ENCODE results near the gene AP1G2.
"Not testable (repeated sequence)": the region's sequence is repeated elsewhere in the genome, so short reads cannot be mapped to it uniquely, and the experiment has no call there.

Gene AP1G2

GRCh38 chr14:23567186-23568020 is at the start of gene AP1G2:
Gene AP1G2 (minus strand): TSS chr14:23567791. CDS start chr14:23567314, 477 bp downstream.
- peak; percentile 85 for DNase-seq

- DNase-seq: no peak
Observed at GRCh38 chr14:23615856-23616255, 48.3 kb upstream of the AP1G2 start.

DNA sequence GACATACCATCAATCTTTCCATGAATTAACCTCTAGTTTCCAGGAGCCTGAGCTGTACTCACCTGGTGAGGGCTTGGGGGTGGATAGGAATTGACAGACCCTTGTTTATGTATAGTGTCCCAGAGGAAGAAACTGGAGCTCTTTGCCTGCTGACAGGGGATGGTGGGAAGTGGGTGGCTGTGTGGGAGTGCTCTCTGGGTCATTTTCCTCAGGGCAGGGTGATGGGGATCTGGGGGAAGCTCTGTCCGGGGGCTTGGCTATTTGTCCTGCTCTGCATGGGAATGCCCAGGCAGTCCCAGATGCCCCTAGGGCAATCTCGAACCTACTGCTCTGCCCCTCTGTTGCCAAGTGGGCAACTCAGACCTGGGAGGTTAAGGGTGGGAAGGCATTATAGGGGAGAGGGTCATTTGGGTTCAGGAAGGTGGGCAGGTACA is 46.8 kb upstream of the AP1G2 start:
- DNase-seq: no peak

GRCh38 chr14:23613242-23614070 is 45.9 kb upstream of the AP1G2 start:
- DNase-seq: no peak

- no peak for DNase-seq
Observed at GRCh38 chr14:23612802-23613201, 45.2 kb upstream of the AP1G2 start.

DNA sequence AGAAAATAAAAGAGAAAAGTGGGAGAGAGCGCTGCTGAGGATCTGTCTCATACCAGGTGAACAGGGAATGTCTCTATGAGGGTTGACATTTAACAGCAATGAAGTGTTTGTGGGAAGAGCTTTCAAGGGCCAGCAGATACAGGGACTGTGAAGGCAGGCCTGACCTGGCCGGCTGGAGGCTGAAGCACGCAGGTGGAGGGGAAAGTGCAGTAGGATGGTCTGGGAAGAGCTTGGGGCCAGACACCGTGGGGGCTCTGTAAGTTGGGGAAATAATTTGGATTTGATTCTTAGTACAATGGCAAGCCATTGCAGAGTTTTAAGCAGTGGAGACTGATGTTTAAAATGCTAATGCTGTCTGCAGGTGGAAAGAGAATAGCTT is 44.8 kb upstream of the AP1G2 start:
- no peak for DNase-seq

DNA sequence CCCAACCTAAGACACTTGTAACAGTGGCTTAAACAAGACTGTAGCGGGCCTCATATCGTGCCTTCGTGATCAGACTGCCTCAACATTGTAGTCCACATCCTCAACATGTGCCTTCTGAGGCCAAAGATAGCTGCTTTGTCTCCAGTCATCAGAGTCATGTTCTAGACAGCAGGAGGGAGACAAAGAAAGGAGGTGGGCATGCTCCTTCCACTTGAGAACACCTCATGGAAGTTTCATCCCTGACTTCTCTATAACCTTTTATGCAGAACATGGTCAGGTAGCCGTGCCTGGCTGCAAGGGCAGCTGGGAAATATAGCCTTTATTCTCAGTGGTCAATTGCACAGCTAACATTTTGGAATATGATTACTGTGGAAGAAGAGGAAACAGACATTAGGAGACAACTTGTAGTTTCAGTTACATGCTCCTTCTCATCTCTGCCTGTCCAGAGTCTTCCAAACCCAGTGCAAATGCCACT is 43.3 kb upstream of the AP1G2 start:
- DNase-seq: no peak

DNA sequence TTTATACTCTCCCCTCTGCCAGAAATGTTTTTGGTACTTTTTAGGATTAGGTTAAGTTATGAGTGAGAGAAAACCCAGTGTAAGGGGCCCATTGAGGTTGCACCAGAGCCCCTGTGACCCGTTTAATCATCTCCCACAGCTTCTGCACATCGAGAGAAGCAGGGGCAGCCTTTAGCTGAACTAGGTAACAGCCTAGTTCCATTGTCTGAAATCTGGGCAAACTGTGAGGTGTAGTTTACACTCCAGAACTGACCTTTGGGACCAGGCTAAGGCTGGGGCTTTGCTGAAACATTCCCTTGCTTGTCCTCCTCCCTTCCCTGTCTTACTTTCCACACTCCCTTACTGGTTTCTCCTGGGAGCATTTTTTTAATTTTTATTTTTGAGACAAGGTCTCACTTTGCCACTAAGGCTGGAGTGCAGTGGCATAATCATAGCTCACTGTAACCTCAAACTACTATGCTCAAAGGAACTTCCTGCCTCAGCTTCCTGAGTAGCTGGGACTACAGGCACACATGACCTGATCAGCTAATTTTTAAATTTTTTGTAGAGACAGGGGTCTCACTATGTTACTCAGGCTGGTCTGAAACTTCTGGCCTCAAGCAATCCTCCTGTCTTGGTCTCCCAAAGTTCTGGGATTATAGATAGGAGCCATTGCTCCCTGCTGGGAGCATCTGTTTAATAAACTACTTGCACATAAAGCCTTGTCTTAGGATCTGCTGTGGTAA is 42.7 kb upstream of the AP1G2 start:
- DNase-seq: no peak

DNA sequence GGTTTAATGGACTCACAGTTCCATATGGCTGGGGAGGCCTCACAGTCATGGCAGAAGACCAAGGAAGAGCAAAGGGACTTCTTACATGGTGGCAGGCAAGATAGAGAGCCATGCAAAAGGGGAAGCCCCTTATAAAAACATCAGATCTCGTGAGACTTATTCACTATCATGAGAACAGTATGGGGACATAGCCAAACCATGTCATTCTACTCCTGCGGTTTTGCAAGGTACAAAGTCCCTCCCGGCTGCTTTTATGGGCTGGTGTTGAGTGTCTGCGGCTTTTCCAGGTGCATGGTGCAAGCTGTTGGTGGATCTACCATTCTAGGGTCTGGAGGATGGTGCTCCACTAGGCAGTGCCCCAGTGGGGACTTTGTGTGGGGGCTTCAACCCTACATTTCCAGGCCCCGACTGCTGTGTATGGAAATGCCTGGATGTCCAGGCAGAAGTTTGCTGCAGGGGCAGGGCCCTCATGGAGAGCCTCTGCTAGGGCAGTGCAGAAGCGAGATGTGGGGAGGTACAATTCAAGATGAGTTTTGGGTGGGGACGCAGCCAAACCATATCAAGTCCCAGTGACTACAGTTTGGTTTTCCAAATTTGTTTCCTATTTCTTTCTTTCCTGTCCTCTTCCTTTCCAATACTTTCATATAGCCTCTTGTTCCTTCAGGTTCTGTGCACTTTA is 42.0 kb upstream of the AP1G2 start:
- DNase-seq: not testable (repeated sequence)

DNA sequence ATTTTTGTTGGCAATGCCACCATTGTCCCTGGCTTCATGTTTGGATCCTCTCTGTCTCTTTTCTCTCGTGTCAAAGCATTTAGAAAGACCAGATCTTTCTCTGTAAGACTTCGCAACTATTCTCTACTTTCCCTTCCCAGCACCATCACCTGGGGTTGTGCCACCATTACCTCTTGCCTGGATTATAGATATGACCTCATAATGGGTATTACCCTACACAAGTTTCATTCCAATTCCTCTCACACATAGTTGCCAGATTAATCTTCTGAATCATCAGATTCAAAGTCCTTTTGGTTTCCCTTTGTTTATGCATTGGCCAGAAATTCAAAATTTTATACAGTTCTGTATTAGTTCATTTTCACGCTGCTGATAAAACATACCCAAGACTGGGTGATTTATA is 41.4 kb upstream of the AP1G2 start:
- DNase-seq: no peak

DNA sequence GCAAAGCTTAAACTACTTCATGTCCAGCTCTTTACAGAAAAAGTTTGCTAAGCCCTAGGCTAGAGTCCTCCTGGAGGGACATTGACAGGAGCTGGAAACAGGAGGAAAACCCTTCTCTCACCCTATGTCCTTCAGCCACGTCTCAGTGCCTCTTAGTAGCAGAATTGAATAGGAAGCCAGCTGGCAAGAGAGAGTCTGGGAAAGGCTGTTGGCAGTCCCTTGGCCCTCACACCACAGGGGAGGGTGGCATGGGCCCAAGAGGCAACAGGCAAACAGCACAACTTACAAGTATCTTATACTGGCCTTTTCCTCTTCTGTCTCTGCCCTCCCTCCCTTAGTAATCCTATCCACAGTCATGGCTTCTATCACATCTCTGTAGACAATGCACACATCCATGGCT is 40.9 kb upstream of the AP1G2 start:
- no peak for DNase-seq

DNA sequence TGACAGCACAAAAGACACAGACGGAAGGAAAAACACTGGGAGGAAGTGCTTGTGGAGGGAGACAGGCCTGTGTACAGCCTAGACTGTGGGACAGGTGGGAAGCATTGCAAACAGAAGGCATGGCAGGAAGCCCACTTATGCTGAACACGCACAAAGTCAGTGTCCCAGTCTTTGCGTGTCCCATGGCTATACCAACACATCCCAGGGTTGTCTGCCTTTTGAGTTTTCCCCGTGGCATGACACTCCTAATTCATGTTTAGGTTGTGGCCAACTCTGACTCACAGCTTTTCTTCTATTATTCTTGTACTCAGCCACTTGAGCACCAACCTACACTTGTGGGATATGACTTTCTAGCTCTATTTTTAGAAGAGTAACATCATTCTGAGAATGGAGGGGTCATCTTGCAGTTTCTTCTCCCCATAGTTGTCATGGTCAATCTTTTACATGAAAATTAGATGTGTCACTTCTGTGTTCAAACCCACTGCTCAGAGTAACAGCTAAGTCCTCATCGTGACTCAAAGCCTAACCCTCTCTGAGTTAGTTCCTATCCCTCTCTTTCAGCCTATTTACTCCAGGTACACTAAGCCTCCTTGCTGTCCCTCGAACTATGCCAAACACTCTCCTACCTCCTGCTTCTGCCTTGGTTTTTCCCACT is 38.5 kb upstream of the AP1G2 start:
- DNase-seq: no peak

- no peak for DNase-seq
Observed at GRCh38 chr14:23604675-23605170, 37.1 kb upstream of the AP1G2 start.

DNA sequence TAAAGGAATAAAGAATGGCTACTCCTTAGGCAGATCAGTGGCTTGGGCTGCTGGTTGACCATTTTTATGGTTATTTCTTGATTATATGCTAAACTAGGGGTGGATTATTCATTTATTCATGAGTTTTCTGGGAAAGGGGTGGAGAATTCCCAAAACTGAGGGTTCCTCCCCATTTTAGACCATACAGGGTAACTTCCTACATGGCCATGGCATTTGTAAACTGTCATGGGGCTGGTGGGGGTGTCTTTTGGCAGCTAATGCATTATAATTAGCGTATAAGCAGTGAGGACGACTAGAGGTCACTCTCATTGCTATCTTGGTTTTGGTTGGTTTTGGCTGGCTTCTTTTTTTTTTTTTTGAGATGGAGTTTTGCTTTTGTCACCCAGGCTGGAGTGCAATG is 36.6 kb upstream of the AP1G2 start:
- no peak for DNase-seq

- DNase-seq: no peak
Observed at GRCh38 chr14:23603103-23603502, 35.5 kb upstream of the AP1G2 start.

DNA sequence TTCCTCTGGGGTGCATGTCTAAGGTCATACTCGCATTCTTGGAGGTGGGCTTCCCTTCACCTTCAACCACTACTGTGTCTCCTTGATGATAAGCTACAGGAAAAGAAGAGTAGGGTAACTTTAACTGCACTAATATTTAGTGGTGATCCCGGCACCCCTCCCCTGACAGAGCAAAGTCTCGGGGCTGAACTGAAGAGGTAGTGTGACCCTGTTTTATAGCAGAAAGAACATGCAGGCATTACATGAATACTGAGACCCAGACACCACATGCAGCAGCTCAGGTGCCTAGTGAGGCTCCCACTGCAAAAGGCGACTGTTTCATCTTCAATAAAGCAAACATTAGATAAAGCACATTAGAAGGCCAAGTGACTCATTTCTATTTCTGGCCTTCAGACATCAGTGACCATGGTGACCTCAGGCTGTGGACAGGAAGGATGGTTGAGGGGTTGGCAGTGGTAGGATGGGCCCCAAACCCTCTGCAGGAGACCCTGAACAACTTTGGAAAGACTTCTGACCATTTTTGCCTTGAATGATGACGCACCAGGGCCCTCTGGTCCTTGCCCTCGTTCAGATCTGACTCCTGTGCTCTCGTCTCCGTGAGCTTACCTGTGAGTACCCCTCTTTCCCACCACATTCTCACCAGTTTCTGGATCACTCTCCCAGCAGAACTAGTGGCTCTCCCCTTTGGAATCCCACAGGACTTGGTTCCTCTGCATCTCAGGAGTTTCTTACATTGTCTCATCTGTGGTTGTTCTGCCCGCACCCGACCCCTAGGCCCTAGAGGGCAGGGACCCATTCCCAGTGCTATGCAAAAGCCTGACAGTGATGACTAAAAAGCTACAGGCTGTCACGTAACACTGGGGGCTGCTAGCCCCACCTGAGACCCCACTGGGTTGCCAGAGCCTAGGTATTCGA is 34.8 kb upstream of the AP1G2 start:
- no peak for DNase-seq

DNA sequence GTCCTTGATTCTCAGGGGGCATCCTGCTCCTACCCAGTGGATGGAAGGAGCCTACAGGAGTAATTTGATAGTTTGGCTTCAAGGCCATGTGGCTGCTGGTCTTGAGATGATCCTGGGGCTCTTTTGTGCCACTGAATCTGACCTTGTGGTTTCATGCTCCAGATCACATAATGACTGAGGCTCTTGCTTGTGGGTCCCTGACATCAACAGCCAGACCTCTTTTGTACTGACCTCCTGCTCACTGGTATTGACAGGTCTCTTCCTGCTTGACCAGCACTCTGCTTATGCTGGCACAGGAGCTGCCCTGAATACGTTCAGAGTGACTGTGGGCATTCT is 34.2 kb upstream of the AP1G2 start:
- DNase-seq: no peak

GRCh38 chr14:23601424-23601823 is 33.8 kb upstream of the AP1G2 start:
- no peak for DNase-seq

- no peak for DNase-seq
Observed at GRCh38 chr14:23600806-23601205, 33.2 kb upstream of the AP1G2 start.

- no peak for DNase-seq
Observed at GRCh38 chr14:23600322-23600707, 32.7 kb upstream of the AP1G2 start.

DNA sequence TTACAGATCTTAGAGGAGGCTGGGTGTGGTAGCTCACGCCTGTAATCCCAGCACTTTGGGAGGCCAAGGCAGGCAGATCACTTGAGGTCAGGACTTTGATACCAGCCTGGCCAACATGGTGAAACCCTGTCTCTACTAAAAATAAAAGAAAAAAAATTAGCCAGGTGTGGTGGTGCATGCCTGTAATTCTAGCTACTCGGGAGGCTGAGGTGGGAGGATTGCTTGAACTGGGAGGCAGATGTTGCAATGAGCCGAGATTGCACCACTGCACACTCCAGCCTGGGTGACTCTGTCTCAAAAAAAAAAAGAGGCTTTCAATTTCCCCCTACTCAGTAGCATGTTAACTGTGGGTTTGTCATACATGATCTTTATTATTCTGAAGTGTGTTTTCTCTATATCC is 26.6 kb upstream of the AP1G2 start:
- DNase-seq: not testable (repeated sequence)

All from CD4-positive, alpha-beta T cell treated with Interferon gamma for 1 hour (primary cell).